ENCODE data around the gene ANAPC2.
A peak's percentile ranks its signal among the peaks of the same experiment; 100 is the strongest.

Gene ANAPC2, protein sequence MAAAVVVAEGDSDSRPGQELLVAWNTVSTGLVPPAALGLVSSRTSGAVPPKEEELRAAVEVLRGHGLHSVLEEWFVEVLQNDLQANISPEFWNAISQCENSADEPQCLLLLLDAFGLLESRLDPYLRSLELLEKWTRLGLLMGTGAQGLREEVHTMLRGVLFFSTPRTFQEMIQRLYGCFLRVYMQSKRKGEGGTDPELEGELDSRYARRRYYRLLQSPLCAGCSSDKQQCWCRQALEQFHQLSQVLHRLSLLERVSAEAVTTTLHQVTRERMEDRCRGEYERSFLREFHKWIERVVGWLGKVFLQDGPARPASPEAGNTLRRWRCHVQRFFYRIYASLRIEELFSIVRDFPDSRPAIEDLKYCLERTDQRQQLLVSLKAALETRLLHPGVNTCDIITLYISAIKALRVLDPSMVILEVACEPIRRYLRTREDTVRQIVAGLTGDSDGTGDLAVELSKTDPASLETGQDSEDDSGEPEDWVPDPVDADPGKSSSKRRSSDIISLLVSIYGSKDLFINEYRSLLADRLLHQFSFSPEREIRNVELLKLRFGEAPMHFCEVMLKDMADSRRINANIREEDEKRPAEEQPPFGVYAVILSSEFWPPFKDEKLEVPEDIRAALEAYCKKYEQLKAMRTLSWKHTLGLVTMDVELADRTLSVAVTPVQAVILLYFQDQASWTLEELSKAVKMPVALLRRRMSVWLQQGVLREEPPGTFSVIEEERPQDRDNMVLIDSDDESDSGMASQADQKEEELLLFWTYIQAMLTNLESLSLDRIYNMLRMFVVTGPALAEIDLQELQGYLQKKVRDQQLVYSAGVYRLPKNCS

DNA sequence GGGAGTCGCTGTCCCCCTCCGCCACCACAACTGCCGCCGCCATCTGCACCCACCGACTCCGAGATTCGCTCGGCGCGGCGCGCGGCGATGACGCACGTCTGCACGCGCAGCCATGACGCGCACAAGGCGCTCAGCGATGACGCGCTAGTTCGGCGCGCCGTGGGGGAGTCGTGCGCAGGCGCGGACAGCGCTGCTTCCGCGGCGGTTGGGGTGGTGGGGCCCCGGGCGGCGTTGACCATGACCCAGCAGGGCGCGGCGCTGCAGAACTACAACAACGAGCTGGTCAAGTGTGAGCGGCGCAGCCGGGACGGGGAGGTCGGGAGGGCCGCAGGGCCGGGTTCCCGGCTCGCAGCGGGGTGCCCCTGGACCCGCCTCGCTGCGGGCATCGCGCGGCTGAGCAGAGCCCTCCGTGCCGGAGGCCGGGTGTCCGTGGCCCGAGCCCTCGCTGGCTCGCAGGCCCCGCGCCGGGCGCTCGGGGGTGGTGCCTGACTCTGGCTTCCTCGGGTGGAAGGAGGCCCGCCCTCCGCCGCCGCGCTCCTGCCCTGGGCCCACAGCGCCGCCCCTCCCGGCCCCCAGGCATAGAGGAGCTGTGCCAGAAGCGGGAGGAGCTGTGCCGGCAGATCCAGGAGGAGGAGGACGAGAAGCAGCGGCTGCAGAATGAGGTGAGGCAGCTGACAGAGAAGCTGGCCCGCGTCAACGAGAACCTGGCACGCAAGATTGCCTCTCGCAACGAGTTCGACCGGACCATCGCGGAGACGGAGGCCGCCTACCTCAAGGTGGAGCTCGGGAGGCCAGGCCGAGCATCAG, at the start of gene ANAPC2, which contains the start of gene SSNA1:
Gene ANAPC2, minus strand, starts transcription at position 71 of the 807 bp plus-strand sequence. Its CDS starts 28 bp downstream, at position 43.
Gene SSNA1, plus strand, starts transcription at position 187 of the 807 bp plus-strand sequence. Its CDS starts 51 bp downstream, at position 238.
- DNase-seq = peak; percentile 97

DNA sequence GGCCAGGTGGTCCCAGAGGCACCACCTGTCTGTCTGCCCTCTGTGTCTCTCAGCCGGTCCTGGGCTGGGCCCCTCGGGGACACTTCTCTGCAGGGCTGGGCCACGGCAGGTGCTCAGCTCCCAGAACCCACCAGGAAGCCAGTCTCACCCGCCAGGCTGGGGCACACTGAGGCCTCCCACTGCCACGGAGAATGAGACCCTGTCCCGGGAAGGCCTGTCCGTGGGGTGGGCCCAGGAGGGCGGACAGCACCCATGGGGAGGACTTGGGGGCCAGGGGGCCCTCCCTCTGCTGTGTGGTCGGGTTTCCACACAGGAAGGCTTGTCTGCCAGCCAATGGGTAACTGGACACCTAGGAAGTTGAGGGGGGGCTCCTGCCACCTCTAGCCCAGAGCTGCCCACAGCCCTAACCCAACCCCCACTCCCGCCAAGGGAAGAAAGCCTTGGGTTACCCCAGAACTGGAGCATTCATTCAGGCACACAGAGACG, 48.6 kb upstream of the ANAPC2 start:
- no peak for DNase-seq

DNA sequence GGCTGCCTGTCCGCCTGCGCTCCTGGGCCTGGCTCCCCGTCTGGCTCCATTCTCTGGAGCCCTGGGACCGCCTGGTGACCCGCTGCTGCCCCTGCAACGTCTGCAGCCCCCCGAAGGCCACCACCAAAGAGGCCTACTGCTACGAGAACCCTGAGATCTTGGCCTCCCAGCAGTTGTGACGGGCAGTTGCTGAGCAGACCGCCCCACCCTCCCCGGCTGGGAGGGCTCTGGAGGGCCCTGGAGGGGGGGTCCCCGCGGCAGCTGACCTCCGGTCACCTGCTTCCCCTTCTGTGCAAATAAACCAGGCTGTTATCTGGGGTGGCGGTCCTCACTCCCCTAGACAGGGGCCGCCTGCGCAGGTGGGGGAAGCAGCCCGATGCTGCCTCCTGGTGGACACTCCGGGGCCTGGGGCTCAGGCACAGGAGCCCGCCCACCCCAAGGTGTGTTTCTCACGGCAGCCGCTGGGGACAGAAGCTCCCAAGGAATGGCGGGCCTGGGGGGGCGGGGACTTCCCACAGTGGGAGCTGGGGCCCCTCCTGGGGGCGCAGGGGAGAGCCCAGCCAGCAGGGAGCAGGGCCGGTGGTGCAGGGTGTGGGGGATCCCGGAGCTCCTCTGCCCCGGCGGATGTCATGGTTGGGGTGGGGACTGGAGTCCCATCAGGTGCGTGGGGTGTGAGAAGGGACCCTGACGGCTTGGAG, 48.0 kb upstream of the ANAPC2 start:
- peak; percentile 96 for DNase-seq

DNA sequence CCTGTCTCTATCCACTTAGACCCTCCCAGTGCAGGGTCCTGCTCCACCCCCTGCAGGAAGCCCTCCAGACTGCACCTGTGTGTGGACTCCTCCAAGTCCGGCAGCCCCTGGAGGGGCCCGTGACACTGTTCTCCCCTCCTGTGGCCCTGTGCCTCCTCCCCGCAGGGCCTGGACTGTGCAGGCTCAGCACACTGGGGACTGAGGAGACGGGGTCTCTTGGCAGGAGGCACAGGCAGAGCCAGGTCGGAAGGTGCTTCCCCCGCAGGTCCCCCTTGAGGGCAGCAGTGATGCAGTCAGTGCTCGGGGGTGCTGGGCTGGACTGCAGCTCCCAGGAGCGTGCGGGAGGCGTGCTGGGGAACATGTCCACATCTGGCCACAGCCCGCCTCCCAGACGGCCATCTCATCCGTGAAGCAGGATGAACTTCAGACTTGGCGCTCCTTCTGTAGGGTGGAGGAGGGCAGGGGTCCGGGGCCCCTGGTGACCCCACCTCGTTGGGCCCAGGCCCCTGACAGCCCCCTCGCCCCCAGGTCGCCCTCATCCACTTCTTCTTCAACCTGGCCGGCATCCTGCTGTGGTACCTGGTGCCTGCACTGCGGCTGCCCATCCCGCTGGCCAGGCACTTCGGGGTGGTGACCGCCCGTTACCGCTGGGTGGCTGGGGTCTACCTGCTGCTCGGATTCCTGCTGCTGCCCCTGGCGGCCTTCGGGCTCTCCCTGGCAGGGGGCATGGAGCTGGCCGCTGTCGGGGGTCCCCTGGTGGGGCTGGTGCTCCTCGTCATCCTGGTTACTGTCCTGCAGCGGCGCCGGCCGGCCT, 47.3 kb upstream of the ANAPC2 start:
- no peak for DNase-seq

DNA sequence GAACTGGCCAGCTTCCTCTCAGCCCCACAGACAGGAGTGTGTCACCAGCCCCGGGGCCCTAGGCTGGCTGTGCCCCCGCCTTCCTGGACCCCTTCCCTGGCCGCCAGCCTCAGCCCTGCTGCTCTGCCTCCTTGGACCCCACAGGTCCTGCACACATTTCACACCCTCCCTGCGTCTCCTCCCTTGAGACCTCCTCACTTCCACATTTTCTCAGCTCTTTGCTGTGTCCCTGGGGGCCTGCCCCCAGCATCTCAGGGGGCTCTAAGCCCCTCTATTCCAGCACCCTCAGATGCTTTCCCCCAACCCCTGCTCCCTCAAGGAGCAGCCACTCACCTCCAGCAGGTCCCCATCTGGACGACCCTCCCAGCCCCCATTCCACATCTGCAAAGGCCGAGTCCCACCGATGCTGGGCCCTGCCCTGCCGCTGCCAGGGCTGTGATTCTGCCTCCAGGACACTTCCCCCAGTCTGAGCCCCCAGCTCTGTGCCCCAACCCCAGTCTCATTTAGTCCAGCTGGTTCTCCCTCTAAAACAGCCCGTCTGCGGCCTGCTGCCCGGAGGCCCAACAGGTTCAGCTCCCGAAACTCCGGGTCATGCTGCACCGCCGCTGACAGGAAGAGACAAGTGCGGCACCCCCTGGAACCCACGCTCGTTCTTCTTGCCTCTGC, 46.5 kb upstream of the ANAPC2 start:
- no peak for DNase-seq

DNA sequence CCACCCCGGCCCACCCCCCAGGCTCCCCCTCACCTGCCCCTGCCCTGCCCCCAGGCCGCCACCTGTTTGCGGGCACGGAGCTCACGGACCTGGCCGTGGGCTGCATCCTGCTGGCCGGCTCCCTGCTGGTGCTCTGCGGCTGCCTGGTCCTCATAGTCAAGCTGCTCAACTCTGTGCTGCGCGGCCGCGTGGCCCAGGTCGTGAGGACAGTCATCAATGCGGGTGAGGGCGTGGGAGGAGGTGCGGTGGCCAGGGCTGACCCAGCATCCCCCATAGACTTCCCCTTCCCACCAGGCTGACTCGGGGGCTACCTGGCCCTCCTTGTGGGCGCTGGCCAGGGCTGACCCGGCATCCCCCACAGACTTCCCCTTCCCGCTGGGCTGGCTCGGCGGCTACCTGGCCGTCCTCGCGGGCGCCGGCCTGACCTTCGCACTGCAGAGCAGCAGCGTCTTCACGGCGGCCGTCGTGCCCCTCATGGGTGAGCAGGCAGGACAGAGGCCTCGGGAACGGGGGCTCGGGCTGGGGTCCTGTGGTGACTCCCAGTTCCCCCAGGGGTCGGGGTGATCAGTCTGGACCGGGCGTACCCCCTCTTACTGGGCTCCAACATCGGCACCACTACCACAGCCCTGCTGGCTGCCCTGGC, 45.8 kb upstream of the ANAPC2 start:
- no peak for DNase-seq

DNA sequence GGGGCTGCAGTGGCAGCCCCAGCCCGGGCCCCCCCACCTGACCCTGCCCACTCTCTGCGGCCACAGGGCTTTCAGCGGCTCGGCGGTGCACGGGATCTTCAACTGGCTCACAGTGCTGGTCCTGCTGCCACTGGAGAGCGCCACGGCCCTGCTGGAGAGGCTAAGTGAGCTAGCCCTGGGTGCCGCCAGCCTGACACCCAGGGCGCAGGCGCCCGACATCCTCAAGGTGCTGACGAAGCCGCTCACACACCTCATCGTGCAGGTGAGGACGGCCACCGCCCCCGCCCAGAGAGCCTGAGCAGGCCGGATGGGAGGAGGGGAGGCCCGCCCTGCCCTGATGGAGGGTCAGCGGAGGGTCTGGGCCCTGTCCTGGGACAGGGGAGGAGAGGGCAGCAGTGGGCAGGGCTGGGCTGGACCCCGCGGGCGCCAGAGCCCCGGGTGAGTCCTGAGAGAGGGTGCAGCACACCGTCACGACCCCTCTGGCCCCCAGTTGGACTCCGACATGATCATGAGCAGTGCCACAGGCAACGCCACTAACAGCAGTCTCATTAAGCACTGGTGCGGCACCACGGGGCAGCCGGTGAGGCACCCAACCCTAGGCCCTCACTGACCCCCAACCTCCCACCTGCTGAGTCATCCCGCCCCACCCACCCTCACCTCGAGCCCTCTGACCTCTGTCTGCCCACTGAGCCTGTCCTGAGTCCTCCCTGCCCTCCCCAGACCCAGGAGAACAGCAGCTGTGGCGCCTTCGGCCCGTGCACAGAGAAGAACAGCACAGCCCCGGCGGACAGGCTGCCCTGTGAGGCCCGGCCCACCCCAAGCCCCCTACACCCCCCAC, 45.0 kb upstream of the ANAPC2 start:
- DNase-seq = no peak

DNA sequence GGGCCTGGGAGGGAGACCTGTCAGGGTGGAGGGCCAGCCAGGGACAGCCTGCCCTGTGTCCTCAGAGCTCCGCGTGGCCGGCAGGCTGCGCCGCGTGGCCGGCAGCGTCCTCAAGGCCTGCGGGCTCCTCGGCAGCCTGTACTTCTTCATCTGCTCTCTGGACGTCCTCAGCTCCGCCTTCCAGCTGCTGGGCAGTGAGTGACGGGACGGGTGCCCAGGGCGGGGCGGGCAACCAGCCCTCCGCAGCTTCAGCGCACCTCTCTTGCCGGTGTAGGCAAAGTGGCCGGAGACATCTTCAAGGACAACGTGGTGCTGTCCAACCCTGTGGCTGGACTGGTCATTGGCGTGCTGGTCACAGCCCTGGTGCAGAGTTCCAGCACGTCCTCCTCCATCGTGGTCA, 44.1 kb upstream of the ANAPC2 start:
- DNase-seq = no peak

DNA sequence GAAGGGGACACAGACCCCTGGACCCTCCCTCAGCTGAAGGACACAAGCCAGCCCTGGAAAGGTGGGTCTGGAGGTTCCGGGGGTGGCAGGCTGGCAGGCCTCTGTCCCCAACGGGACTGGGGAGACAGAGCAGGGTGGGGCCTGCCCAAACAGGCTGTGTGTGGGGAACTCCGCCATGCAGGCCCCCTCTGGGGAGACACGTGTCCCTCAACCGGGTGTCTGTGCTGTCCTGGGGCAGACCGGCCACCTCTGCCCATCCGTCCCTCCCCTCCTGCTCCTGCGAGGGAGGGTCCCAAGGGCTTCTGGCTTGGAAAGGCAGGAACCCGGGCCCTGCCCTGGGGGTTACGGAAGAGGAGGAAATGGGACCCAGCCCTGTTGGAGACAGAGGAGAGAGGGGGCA, 43.7 kb upstream of the ANAPC2 start:
- no peak for DNase-seq

DNA sequence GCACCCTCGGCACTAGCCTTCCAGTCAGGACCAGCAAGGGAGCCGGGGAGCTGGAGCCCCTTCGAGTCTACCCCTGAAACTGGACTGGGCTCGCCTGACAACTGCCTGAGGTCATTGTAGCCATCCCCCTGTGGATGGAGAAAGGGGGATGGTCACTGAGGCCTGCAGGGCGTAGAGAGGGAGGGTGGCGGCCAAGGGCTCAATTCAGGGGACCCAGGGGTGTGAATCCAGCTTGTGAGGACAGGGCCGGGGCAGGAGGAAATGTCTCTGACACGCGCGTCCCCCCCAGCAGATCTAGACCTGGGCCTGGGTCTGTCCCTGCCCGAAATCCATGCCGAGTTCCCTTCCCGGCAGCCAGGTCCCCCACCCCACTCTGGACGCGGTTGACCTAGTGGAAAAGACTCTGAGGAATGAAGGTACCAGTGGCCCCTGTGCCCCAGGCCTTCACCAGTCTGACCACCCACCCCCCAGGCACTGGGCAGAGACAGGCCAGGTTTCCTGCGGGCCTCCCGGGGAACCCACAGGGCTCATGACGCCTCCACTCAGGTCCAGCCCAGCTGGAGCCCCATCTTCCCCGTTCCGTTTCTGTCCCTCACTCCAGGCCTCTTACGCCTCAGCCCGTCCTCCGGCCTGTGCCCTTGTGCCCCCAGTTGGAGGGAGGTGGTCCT, 43.1 kb upstream of the ANAPC2 start:
- no peak for DNase-seq

DNA sequence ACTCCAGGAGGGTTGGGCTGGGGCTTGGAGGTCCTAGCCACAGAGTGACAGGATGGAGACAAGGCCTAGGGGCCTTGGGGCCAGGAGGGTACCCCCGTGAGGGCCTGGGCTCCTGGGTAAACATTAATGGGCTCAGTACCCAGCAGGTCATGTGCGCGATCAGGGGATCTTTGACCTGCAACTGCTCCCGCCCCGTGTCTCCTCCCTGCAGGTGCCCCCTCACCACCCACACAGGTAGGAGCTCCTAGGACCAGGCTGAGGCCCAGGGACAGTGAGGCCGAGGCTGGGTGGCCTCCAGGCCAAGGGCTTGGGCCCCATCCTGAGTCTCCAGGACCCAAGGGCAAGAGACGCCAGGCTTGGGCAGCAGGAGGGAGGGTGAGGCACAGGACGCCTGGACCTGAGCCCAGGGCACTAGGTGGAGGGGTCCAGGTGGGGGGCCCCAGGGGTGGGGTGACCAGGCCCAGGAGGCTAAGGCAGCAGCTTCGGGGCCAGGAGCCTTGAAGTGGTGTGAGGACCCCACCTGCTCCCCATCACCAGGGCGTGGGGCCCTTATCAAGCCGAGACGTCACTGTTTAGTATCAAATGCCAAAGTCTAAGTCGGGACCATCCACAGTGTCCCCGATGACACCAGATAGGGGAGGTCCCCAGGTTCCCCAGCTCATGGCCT, 42.5 kb upstream of the ANAPC2 start, which contains the start of gene SLC34A3:
Gene SLC34A3, plus strand, starts transcription at position 197 of the 667 bp plus-strand sequence. CDS start 802 bp downstream, outside the sequence.
- no peak for DNase-seq

DNA sequence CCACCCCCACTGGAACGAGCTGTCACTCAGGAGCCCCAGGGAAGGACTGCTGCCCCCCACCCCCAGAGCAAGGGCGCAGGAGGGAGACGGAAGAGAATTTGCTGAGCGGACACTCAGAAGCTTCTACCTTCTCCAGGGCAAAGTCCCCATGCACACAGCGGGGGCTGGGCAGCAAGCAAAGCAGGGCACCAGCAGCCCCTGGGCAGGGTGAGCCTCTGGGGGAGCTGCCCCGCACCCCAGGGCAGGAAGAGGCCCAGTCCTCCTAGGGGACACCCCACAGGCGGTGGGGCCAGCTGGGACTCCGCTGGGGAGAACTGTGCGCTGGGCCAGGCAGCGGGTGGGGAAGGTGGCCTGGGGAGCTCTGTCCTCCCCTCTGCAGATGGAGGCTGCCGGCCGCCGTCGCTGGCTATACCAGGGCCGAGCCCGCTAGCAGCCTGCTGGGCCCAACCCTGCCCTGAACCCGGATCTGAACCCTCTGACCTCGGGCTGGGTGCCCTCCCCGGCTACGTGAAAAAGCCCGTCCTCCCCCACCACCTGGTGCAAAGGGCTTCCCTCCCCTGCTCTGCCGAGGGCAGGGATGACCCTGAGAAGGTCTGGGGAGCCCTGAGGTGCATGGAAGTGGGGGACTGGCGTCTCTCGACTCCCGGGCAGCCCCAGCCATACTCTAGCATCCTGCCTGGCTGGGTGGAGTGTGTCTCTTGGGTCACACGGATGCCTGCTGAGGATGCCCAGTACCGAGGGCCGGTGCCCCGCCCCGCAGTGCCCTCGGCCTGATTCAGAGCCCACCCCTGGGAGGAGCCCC, 41.7 kb upstream of the ANAPC2 start:
- no peak for DNase-seq

DNA sequence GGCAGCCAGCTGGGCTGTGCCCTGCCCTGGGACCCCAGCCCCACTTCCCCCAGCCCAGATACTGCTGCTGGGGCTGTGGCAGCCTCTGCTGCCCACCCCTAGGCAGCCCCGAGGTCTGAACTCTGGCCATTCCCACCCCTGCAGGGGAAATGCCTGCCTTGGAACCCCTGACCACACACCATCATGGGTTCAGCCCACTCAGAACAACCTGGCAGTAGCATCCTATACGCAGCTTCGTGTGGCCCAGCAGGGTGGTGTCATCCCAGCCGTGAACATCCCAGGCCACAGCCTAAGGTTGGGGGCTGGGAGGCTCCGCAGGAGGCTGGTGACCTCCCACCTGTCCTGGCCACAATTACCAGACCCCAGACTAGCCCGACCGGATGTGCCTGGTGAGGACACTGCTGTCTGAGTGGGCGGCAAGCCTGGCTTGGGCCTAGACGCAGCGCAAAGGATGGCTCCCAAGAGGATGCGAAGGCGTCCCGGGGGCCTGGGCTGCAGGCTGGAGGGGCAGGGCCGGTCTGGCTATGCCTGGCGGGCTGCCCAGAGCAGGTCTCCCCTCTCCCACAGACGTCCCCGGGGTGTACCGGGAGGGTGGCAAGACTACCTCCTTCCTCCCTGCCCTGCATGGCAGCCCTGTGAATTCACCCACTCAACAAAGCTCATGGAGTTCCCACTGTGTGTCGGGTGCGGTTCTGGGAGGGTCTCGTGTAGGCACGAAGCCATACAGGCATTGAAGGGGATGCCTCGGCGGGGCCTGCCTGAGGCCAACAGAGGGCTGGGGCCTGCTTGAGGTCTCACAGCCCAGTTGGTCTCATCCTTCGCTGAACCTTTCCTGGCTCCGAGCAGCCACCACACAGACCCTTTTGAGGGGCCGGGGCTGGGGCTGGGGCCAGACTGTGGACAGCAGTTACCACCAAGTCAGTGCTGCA, 40.9 kb upstream of the ANAPC2 start:
- no peak for DNase-seq

DNA sequence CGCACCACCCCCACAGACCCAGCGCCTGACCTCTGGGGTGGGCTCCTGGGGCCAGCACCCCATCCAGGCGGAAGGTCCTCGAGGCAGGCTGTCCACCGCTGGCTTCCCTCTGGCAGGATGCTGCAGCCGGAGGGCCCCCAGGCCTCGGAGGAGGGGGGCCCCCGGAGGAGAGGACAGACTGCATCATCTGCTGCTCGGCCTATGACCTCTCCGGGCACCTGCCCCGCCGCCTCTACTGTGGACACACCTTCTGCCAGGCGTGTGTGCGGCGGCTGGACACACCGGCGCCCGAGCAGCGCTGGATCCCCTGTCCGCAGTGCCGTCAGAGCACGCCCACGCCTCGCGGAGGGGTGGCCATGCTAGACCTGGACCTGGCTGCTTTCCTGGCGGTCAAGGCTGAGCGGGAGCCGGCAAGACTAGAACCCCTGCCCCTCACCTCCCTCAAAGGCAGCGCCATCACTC, 40.2 kb upstream of the ANAPC2 start:
- no peak for DNase-seq

DNA sequence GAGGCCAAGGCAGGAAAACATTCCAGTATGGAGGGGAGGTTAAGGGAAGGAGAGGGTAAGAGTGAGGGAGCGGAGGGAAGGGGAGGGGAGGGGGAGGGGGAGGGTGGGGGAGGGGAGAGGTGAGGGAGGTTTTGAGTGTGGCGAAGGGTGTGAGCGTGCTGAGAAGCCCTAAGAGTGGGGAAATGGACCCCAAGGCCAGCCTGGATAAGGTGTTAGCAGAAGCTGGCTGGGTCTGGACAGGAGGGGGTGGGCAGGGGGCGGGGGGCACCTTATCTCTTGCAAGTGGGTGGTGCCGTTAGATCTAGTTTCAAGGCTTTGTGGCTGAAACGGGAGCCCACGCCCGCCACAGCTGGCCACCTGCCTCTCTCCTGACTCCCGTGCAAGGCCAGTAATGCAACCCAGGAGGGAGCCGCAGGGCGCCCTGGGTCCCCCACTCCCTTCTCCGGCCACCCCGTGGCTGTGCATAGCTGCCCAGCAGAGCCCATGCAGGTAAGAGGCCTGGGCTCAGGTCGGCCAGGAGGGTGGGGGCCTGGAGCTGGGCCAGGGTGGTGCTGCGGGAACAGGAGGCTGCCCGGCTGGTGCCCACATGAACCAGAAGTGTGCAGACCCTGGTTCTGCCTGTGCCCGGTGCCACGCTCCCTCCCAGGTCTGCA, 39.6 kb upstream of the ANAPC2 start:
- no peak for DNase-seq
